A549 (cell line): ENCODE measurements around the gene IGSF9. TPM values are rescaled to one million over a fixed set of nuclear protein-coding genes. Genes with fewer than 3 reads are reported as not detected.
A peak's percentile ranks its signal among the peaks of the same experiment; 100 is the strongest.

Source experiments
- CEBPB ChIP-seq, 2 experiments: fragments of >200 bp in 1 of 2; sonication (Bioruptor Twin) in 1 of 2; formaldehyde crosslinking in 1 of 2; IDR thresholded peaks; 2 replicates each; pipeline ENCODE4 v1.6.1; 2012 to 2016
- CTCF ChIP-seq: fragments of >200 bp; sonication (Bioruptor Twin); formaldehyde crosslinking; IDR thresholded peaks from 3 replicates; pipeline ENCODE4 v1.5.1; 2016
- EP300 ChIP-seq, 2 experiments: fragments of >200 bp; sonication (Bioruptor Twin); formaldehyde crosslinking; IDR thresholded peaks; 2 replicates in 1 of 2; 3 replicates in 1 of 2; pipeline ENCODE4 v1.6.1; 2016 to 2017
- ESRRA ChIP-seq: fragments of 150-350 bp; IDR thresholded peaks from 2 replicates; pipeline ENCODE4 v1.6.1; 2014; ENCODE audit warnings: mild to moderate bottlenecking, low read length, borderline replicate concordance
- FOSL2 ChIP-seq, 2 experiments: fragments of 450-650 bp in 1 of 2; fragments of >200 bp in 1 of 2; sonication (Bioruptor Twin) in 1 of 2; formaldehyde crosslinking; IDR thresholded peaks; 2 replicates each; pipeline versions ENCODE4 v1.5.0 to v1.6.1; 2016 to 2020; ENCODE audit warnings: mild to moderate bottlenecking in 1 of 2, moderate library complexity in 1 of 2
- FOXS1 ChIP-seq: fragments of 250-450 bp; sonication (Bioruptor Pico); IDR thresholded peaks from 2 replicates; pipeline ENCODE4 v1.5.0; 2020; ENCODE audit warnings: mild to moderate bottlenecking, moderate library complexity
- HDAC2 ChIP-seq: fragments of 200-600 bp; sonication (generic); IDR thresholded peaks from 2 replicates; pipeline ENCODE4 v1.6.1; 2016
- HOXB5 ChIP-seq: fragments of 250-450 bp; sonication (Bioruptor Pico); IDR thresholded peaks from 2 replicates; pipeline ENCODE4 v1.5.0; 2020; ENCODE audit warnings: mild to moderate bottlenecking, moderate library complexity
- JUN ChIP-seq, 2 experiments: fragments of >200 bp; sonication (Bioruptor Twin); formaldehyde crosslinking; IDR thresholded peaks; 2 replicates in 1 of 2; 3 replicates in 1 of 2; pipeline ENCODE4 v1.6.1; 2016 to 2017
- MYC ChIP-seq: IDR thresholded peaks from 2 replicates; pipeline ENCODE4 v1.6.1; 2012; ENCODE audit warnings: mild to moderate bottlenecking, inconsistent platforms, low read length, improper control_type of control experiment, borderline replicate concordance
- PBX3 ChIP-seq: IDR thresholded peaks from 2 replicates; pipeline ENCODE4 v1.6.1; 2012
- RAD21 ChIP-seq, 2 experiments: fragments of >200 bp in 1 of 2; sonication (Bioruptor Twin) in 1 of 2; formaldehyde crosslinking in 1 of 2; IDR thresholded peaks in 1 of 2; conservative IDR thresholded peaks in 1 of 2; 2 replicates in 1 of 2; 3 replicates in 1 of 2; pipeline ENCODE4 v1.6.1; 2012 to 2018; ENCODE audit warnings: inconsistent platforms in 1 of 2
- RCOR1 ChIP-seq: fragments of 150-350 bp; IDR thresholded peaks from 2 replicates; pipeline ENCODE4 v1.6.1; 2014; ENCODE audit warnings: antibody characterized with exemption, low read length, low read depth
- ZNF302 ChIP-seq: fragments of 250-450 bp; sonication (Bioruptor Pico); IDR thresholded peaks from 2 replicates; pipeline ENCODE4 v1.9.0; 2021; ENCODE audit warnings: inconsistent platforms, mild to moderate bottlenecking, moderate library complexity
- ZSCAN20 ChIP-seq: fragments of 250-450 bp; sonication (Bioruptor Pico); IDR thresholded peaks from 2 replicates; pipeline ENCODE4 v1.8.0; 2022; ENCODE audit warnings: mild to moderate bottlenecking, moderate library complexity
- polyA plus RNA-seq, 4 experiments: library from polyadenylated mRNA; depleted of rRNA in 3 of 4; stranded (reverse); fragments of >200 nt; fragmentation: RNase III in 1 of 4; extraction: RNeasy Plus Mini Kit Qiagen cat#74134 plus additional on column Dnase treatment in 1 of 4; gene quantifications; 2 replicates in 3 of 4; 3 replicates in 1 of 4; pipeline ENCODE4 v1.2.3, GENCODE V29; 2011 to 2017
- TF ChIP-seq, protein P1 (sequence below): IDR thresholded peaks from 2 replicates; pipeline ENCODE4 v1.6.1; 2012; ENCODE audit warnings: low read depth, borderline replicate concordance
- TF ChIP-seq, protein P2 (sequence below): fragments of 150-350 bp; IDR thresholded peaks from 2 replicates; pipeline ENCODE4 v1.6.1; 2014; ENCODE audit warnings: low read depth, mild to moderate bottlenecking, low read length
- TF ChIP-seq, protein P3 (sequence below): fragments of 250-450 bp; sonication (Bioruptor Pico); IDR thresholded peaks from 2 replicates; pipeline ENCODE4 v1.5.0; 2020; ENCODE audit warnings: low read depth, mild to moderate bottlenecking, moderate library complexity

IGSF9 gene
- polyA plus RNA-seq, 2 of the 4 experiments (the other 2 are of a cell fraction): 0.06 to 0.54 TPM

- TF ChIP-seq, protein P1, sequence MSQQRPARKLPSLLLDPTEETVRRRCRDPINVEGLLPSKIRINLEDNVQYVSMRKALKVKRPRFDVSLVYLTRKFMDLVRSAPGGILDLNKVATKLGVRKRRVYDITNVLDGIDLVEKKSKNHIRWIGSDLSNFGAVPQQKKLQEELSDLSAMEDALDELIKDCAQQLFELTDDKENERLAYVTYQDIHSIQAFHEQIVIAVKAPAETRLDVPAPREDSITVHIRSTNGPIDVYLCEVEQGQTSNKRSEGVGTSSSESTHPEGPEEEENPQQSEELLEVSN: peak; percentile 94
- TF ChIP-seq EP300 (IDR thresholded peaks at IDR 0.05): 0 out of 5 replicates have a peak, but pooled peaks of 1 of the 2 experiments have one; percentile 4
- TF ChIP-seq FOXS1 (CRISPR knock-in tag): 0 out of 2 replicates have a peak, but pooled peaks have one; percentile 41
- TF ChIP-seq FOSL2 (IDR thresholded peaks at IDR 0.05): no peak
- TF ChIP-seq FOSL2 (CRISPR knock-in tag; IDR thresholded peaks at IDR 0.05): peak; percentile 40
- TF ChIP-seq, protein P2, sequence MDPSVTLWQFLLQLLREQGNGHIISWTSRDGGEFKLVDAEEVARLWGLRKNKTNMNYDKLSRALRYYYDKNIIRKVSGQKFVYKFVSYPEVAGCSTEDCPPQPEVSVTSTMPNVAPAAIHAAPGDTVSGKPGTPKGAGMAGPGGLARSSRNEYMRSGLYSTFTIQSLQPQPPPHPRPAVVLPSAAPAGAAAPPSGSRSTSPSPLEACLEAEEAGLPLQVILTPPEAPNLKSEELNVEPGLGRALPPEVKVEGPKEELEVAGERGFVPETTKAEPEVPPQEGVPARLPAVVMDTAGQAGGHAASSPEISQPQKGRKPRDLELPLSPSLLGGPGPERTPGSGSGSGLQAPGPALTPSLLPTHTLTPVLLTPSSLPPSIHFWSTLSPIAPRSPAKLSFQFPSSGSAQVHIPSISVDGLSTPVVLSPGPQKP: no peak
- TF ChIP-seq CTCF: no peak
- TF ChIP-seq, protein P3, sequence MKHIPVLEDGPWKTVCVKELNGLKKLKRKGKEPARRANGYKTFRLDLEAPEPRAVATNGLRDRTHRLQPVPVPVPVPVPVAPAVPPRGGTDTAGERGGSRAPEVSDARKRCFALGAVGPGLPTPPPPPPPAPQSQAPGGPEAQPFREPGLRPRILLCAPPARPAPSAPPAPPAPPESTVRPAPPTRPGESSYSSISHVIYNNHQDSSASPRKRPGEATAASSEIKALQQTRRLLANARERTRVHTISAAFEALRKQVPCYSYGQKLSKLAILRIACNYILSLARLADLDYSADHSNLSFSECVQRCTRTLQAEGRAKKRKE (CRISPR knock-in tag): 0 out of 2 replicates have a peak, but pooled peaks have one; percentile 85
- TF ChIP-seq CEBPB (IDR thresholded peaks at IDR 0.05): no peak; a peak in 1 of 4 replicates
- TF ChIP-seq HDAC2: no peak
- TF ChIP-seq RCOR1: no peak
- no peak for TF ChIP-seq ZSCAN20 (CRISPR knock-in tag)
- TF ChIP-seq ESRRA: no peak
- 0 out of 2 replicates have a peak, but pooled peaks have one; percentile 19 for TF ChIP-seq PBX3
- peak; percentile 90 for TF ChIP-seq MYC
- TF ChIP-seq ZNF302 (CRISPR knock-in tag): no peak
- peak; percentile 76 to 79; a peak in 4 of 5 replicates for TF ChIP-seq JUN (IDR thresholded peaks at IDR 0.05)
- TF ChIP-seq HOXB5 (CRISPR knock-in tag): peak; percentile 80
- no peak for TF ChIP-seq RAD21 (conservative IDR thresholded peaks at IDR 0.05 in 1 of 2, IDR thresholded peaks at IDR 0.05 in 1 of 2)
Observed at GRCh38 chr1:159924791-159925718, 20.4 kb downstream of the IGSF9 start, which contains the start of gene TAGLN2 (continued).
